Left lung (tissue), 10 donors: ENCODE data around the gene EML6. TPM values are rescaled to one million over a fixed set of nuclear protein-coding genes. Genes with fewer than 3 reads are reported as not detected.

ENCODE experiments used
- ATAC-seq: fragments of 200-7000 bp; cut with Tn5 transposase; one replicate; pipeline ENCODE4 v1.9.1; 2020; ENCODE audit warnings: moderate library complexity
- DNase-seq, 4 donors: peaks; one replicate each; pipeline ENCODE4 v3.0.0-alpha.2; 2013 to 2020
- H3K27ac ChIP-seq, 2 donors: fragments of 200-600 bp; sonication (generic) in 1 of 2; one replicate each; pipeline versions ENCODE4 v1.5.0 to v1.8.0; 2020 to 2021
- H3K27me3 ChIP-seq, 2 donors: fragments of 200-600 bp; sonication (generic) in 1 of 2; one replicate each; pipeline versions ENCODE4 v1.5.0 to v1.8.0; 2020 to 2021
- H3K36me3 ChIP-seq, 2 donors: fragments of 200-600 bp; sonication (generic) in 1 of 2; one replicate each; pipeline versions ENCODE4 v1.5.0 to v1.8.0; 2020 to 2021
- H3K4me1 ChIP-seq, 2 donors: fragments of 200-600 bp; one replicate each; pipeline ENCODE4 v1.8.0; 2021
- H3K4me3 ChIP-seq, 2 donors: fragments of 200-600 bp; sonication (generic) in 1 of 2; one replicate each; pipeline versions ENCODE4 v1.5.0 to v1.8.0; 2020 to 2021; ENCODE audit warnings: mild to moderate bottlenecking in 1 of 2
- H3K9me3 ChIP-seq, 2 donors: fragments of 200-600 bp; sonication (generic) in 1 of 2; one replicate each; pipeline versions ENCODE4 v1.5.0 to v1.8.0; 2020 to 2021
- intact Hi-C, 2 donors: fragments of 100-400 bp; cut with DNase I; formaldehyde crosslinking; loops; one replicate each; pipeline versions ENCODE4 v1.11.2 to v1.14.2; 2022
- polyA plus RNA-seq, 6 donors: library from polyadenylated mRNA; unstranded; fragments of 120-200 nt; gene quantifications; one replicate each; pipeline ENCODE4 v1.2.1, GENCODE V29; 2013; ENCODE audit not compliant: insufficient read length in 6 of 6
- total RNA-seq, 2 donors: library from RNA; stranded (reverse); fragmentation: NEBNext Ultra II Directional; extraction: Animal tissue kit (Norgen Biotek cat#: 25700); gene quantifications; one replicate each; pipeline ENCODE4 v1.2.1, GENCODE V29; 2021
- TF ChIP-seq, protein P1 (sequence below), 2 donors: fragments of 200-600 bp; sonication (generic) in 1 of 2; IDR thresholded peaks; one replicate each; pipeline versions ENCODE4 v1.5.0 to v1.8.0; 2021; ENCODE audit warnings: antibody characterized with exemption in 2 of 2
- donor health status: DM: no; HTN: yes; CAD: no.
- donor health status: DM: no; HTN: no; CAD: no.

EML6 gene
- total and polyA plus RNA-seq, 8 donors, result 0.73 to 2.2 (median 1.3) TPM

DNA sequence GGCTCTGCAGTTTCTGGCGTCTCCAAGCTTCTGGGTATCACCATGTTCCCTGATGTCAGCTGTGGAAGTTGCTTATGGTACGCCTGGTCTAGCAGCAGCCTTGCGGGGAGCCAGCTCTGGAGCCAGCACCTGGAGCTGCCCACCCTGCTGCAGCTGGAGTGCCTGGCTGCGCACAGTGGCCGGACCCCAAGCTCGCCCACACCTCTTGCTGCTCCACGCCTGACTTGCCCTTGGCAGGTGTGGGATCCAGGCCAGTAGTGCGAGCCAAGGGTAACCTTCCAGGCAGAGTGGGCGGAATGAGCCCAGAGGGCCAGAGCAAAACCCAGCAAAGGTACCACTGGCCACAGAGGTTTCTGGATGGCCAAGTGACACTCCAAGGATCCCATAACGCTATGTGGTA is 13.2 kb upstream of the EML6 start:
- DNase-seq, result no peak
- H3K4me3 ChIP-seq, result no peak overlapping the region

DNA sequence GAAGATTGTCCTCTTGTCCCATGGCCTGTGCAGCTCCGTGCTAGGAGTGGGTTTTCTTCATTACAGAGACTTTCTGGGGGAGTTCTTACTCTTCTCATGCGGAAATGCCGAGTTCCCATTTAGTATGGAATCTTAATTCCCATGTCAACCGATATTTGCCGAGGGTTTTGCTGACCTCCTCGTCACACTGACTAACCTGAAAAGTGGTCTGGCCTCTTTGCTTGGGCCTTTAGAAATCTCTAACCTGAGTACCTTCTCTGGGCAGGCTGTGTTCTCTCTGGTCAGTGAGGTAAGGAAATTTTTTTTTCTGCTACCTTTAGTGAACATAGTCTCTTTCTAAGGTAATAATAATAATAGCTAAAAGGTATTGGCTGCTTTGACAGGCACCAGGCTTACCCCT is 10.9 kb upstream of the EML6 start:
- Histone ChIP-seq H3K4me3 (no peak overlapping the region), H3K36me3 (no peaks in the 10 kb centered on the region), H3K9me3 (no peaks in the 10 kb centered on the region), H3K27ac (no peak overlapping the region), H3K27me3 (peaks cover 0 to 26% of the 10 kb centered on the region in 2 donors), H3K4me1 (peaks cover 0 to 13% of the 10 kb centered on the region in 2 donors)
- DNase-seq, result no peak
- intact Hi-C loops, result no loop called here
- ATAC-seq, result no peak
- TF ChIP-seq, protein P1, sequence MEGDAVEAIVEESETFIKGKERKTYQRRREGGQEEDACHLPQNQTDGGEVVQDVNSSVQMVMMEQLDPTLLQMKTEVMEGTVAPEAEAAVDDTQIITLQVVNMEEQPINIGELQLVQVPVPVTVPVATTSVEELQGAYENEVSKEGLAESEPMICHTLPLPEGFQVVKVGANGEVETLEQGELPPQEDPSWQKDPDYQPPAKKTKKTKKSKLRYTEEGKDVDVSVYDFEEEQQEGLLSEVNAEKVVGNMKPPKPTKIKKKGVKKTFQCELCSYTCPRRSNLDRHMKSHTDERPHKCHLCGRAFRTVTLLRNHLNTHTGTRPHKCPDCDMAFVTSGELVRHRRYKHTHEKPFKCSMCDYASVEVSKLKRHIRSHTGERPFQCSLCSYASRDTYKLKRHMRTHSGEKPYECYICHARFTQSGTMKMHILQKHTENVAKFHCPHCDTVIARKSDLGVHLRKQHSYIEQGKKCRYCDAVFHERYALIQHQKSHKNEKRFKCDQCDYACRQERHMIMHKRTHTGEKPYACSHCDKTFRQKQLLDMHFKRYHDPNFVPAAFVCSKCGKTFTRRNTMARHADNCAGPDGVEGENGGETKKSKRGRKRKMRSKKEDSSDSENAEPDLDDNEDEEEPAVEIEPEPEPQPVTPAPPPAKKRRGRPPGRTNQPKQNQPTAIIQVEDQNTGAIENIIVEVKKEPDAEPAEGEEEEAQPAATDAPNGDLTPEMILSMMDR (IDR thresholded peaks at IDR 0.05), result no peak

More for the DNA sequence above, 13.2 kb upstream of the EML6 start:
- intact Hi-C loops, result no loop called here
- H3K27ac ChIP-seq, result no peak overlapping the region
- peaks cover 0 to 21% of the 10 kb centered on the region in 2 donors for H3K27me3 ChIP-seq
- peaks cover 0 to 13% of the 10 kb centered on the region in 2 donors for H3K4me1 ChIP-seq
- ATAC-seq, result no peak
- TF ChIP-seq, protein P1 (IDR thresholded peaks at IDR 0.05), result no peak
- no peaks in the 10 kb centered on the region for H3K9me3 ChIP-seq
- no peaks in the 10 kb centered on the region for H3K36me3 ChIP-seq

DNA sequence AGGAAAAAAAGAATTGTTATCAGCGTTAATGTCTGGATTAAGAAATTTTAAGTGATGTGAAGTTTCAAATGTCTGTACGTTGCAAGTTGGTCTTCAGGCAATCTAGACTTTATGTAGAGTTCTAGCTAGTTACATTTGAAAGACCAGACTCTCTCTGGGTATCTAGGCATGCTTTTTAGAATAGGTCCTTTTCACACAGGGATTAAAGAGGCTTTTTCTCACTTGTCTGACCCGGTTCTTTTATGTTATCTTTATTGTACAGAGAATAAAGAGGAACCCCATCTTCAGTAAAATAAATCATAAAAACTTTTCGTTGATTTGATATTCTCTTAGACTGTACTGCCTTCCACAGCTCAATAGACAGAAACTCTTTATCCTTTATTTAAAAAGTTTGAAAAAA is 8.5 kb upstream of the EML6 start:
- Histone ChIP-seq H3K27me3 (peaks cover 0 to 8% of the 10 kb centered on the region in 2 donors), H3K9me3 (no peaks in the 10 kb centered on the region), H3K36me3 (no peaks in the 10 kb centered on the region), H3K27ac (no peak overlapping the region), H3K4me3 (no peak overlapping the region), H3K4me1 (no peaks in the 10 kb centered on the region)
- no peak for DNase-seq
- TF ChIP-seq, protein P1 (IDR thresholded peaks at IDR 0.05), result no peak
- ATAC-seq, result no peak
- intact Hi-C loops, result no loop called here

DNA sequence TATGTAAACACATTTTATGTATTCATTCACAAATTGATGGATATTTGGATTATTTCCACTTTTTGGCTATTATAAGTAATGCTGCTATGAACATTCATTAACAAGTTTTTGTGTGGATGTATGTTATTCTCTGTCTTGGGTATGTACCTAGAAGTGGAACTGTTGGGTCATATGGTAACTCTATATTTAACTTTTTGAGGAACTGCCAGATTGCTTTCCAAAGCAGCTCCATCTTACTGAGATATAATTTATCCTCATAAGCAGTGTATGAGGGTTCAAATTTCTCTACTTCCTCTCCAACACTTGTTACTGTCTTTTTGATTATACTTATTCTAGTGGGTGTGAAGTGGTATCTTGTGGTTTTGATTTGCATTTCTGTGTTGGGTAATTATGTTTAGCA is 7.1 kb upstream of the EML6 start:
- H3K27me3 ChIP-seq, result peaks cover 0 to 5% of the 10 kb centered on the region in 2 donors
- intact Hi-C loops, result no loop called here

DNA sequence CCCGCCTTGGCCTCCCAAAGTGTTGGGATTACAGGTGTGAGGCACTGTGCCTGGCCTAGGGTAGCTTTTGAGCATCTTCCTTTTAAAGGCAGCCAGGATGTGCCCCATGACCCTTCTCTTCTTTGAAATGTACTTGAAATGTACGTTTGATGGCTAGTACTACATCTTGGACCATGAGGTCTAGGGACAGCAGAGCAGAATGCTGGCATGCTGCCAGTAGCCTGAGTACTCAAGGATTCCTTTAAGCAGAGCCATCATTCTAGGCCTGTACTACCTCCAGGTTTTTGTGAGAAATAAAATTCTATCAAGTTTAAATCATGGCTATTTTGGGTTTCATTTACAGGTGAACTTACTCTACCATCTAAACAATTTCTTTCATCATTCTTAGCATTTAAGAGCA is 2.9 kb upstream of the EML6 start:
- H3K36me3 ChIP-seq, result no peaks in the 10 kb centered on the region
- no peaks in the 10 kb centered on the region for H3K9me3 ChIP-seq
- ATAC-seq (no peak), DNase-seq (no peak)
- peaks cover 8 to 25% of the 10 kb centered on the region in 2 donors for H3K27me3 ChIP-seq
- intact Hi-C loops, result no loop called here
- no peak overlapping the region for H3K27ac ChIP-seq
- H3K4me3 ChIP-seq, result no peak overlapping the region
- TF ChIP-seq, protein P1 (IDR thresholded peaks at IDR 0.05), result no peak
- H3K4me1 ChIP-seq, result peaks cover 7 to 23% of the 10 kb centered on the region in 2 donors

More for the DNA sequence above, 7.1 kb upstream of the EML6 start:
- no peaks in the 10 kb centered on the region for H3K4me1 ChIP-seq
- ATAC-seq (no peak), DNase-seq (no peak)
- no peaks in the 10 kb centered on the region for H3K9me3 ChIP-seq
- TF ChIP-seq, protein P1 (IDR thresholded peaks at IDR 0.05), result no peak
- H3K27ac ChIP-seq, result no peak overlapping the region
- no peak overlapping the region for H3K4me3 ChIP-seq
- H3K36me3 ChIP-seq, result no peaks in the 10 kb centered on the region
